Mesendoderm (in vitro differentiated cells): ENCODE data around the gene TMEM191C.
"Not testable (repeated sequence)": the region's sequence is repeated elsewhere in the genome, so short reads cannot be mapped to it uniquely, and the experiment has no call there.

Experiments
- DNase-seq: peaks from one replicate; pipeline ENCODE4 v3.0.0; 2013
- H2AK5ac ChIP-seq: 2 replicates; pipeline ENCODE4 v1.6.1; 2013; ENCODE audit warnings: low read length, inconsistent platforms
- H2BK120ac ChIP-seq: 2 replicates; pipeline ENCODE4 v1.6.1; 2013; ENCODE audit warnings: low read depth, mild to moderate bottlenecking, low read length, moderate library complexity, mixed read lengths
- H2BK15ac ChIP-seq: replicated peaks from 2 replicates; pipeline ENCODE4 v1.6.1; 2013; ENCODE audit warnings: low read depth, mild to moderate bottlenecking, moderate library complexity
- H2BK5ac ChIP-seq: 2 replicates; pipeline ENCODE4 v1.6.1; 2013; ENCODE audit warnings: low read length, inconsistent platforms
- H3K18ac ChIP-seq: 2 replicates; pipeline ENCODE4 v1.6.1; 2013; ENCODE audit warnings: mild to moderate bottlenecking, low read length, mixed read lengths
- H3K23ac ChIP-seq: one replicate; pipeline ENCODE4 v1.6.1; 2013; ENCODE audit warnings: low read length
- H3K27ac ChIP-seq: 2 replicates; pipeline ENCODE4 v1.5.1; 2013; ENCODE audit warnings: low read depth, mild to moderate bottlenecking, inconsistent platforms, low read length, moderate library complexity
- H3K27me3 ChIP-seq: 2 replicates; pipeline ENCODE4 v1.6.1; 2013; ENCODE audit warnings: low read length, control low read depth, mild to moderate bottlenecking, inconsistent platforms; ENCODE audit not compliant: insufficient read depth, poor library complexity
- H3K36me3 ChIP-seq: 2 replicates; pipeline ENCODE4 v1.6.1; 2013; ENCODE audit warnings: low read length, inconsistent platforms; ENCODE audit not compliant: control insufficient read depth, insufficient read depth
- H3K4ac ChIP-seq: one replicate; pipeline ENCODE4 v1.6.1; 2013; ENCODE audit warnings: low read depth, mild to moderate bottlenecking, low read length, moderate library complexity
- H3K4me1 ChIP-seq: 2 replicates; pipeline ENCODE4 v1.6.1; 2013; ENCODE audit warnings: low read depth, low read length, inconsistent platforms; ENCODE audit not compliant: control insufficient read depth
- H3K4me2 ChIP-seq: 2 replicates; pipeline ENCODE4 v1.6.1; 2013; ENCODE audit warnings: low read length
- H3K4me3 ChIP-seq: 2 replicates; pipeline ENCODE4 v1.5.1; 2013; ENCODE audit warnings: mild to moderate bottlenecking, low read length
- H3K56ac ChIP-seq: one replicate; pipeline ENCODE4 v1.6.1; 2013; ENCODE audit warnings: low read length
- H3K79me1 ChIP-seq: 2 replicates; pipeline ENCODE4 v1.6.1; 2013; ENCODE audit warnings: low read length, inconsistent platforms
- H3K79me2 ChIP-seq: 2 replicates; pipeline ENCODE4 v1.6.1; 2013; ENCODE audit warnings: mild to moderate bottlenecking, low read length; ENCODE audit not compliant: control insufficient read depth, insufficient read depth
- H3K9ac ChIP-seq: 2 replicates; pipeline ENCODE4 v1.6.1; 2013; ENCODE audit warnings: low read length, inconsistent platforms
- H4K5ac ChIP-seq: one replicate; pipeline ENCODE4 v1.6.1; 2013; ENCODE audit warnings: low read length
- H4K8ac ChIP-seq: one replicate; pipeline ENCODE4 v1.6.1; 2013; ENCODE audit warnings: low read depth, mild to moderate bottlenecking, control low read depth, low read length, moderate library complexity
- WGBS: extraction: QIAGEN DNeasy Blood & Tissue Kit; methylation state at CpG from one replicate; pipeline ENCODE4 v1.1.7; 2013; ENCODE audit warnings: low lambda C conversion rate, missing lambda C conversion rate; ENCODE audit not compliant: insufficient coverage; ENCODE audit errors: extremely low coverage; 5-methylcytosine and 5-hydroxymethylcytosine counted together

The TMEM191C gene

DNA sequence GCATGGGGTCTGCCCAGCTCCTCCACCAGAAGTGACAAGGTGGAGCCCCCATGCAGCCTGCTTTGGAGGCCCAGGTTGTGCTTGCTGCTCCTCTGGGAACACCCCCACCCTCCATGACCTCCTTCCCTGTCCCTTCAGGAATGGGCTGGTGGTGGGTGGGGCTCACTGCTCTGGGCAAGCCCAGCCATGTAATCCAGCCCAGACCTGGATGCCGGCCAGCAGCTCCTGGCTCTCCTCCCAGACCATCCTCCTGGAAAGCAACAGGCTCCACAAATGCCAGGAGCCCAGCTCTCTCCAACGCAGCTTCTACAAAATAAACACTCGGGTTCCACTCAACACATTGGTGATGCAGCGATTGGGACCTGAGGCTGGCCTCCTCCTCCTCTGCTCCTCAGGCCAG is 30.8 kb downstream of the TMEM191C start:
- DNase-seq, H3K36me3 ChIP-seq, H2BK15ac ChIP-seq, H3K27ac ChIP-seq, H3K4me1 ChIP-seq, H3K9ac ChIP-seq, H3K56ac ChIP-seq, H3K23ac ChIP-seq, H3K79me2 ChIP-seq, H3K27me3 ChIP-seq, H2BK5ac ChIP-seq, H3K79me1 ChIP-seq, H4K8ac ChIP-seq, H3K4me3 ChIP-seq, H4K5ac ChIP-seq, H3K18ac ChIP-seq, H2BK120ac ChIP-seq, H3K4ac ChIP-seq, H2AK5ac ChIP-seq, H3K4me2 ChIP-seq: not testable (repeated sequence)
- WGBS = no CpG with 5 or more reads among the region's 4 CpGs

DNA sequence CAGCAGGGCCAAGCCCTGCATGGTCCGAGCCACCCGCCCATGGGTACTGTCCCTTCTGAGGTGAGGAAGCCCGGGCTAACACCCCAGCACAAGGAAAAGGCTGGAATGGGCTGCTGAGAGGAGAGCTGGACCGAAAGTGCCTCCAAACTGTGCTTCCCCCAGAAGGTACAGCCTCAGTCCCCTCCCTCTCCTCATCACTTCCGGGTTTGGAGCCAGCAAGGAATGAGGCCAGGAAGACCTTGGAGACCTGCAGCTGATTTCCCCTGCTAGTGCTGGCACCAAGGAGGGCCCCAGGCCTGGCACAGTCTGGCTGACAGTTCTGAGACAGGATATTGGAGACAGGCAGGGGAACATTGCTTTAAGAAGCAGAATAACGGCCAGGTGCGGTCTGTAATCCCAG is 31.3 kb downstream of the TMEM191C start:
- not testable (repeated sequence) for H3K4me1 ChIP-seq, H3K4ac ChIP-seq, H3K36me3 ChIP-seq, H3K4me2 ChIP-seq, H3K79me2 ChIP-seq, H2AK5ac ChIP-seq, H3K23ac ChIP-seq, H4K8ac ChIP-seq, H4K5ac ChIP-seq, H3K27me3 ChIP-seq, H2BK15ac ChIP-seq, H3K4me3 ChIP-seq, H2BK120ac ChIP-seq, H3K79me1 ChIP-seq, H2BK5ac ChIP-seq, DNase-seq, H3K27ac ChIP-seq, H3K18ac ChIP-seq, H3K56ac ChIP-seq, H3K9ac ChIP-seq
- no CpG with 5 or more reads among the region's 7 CpGs for WGBS

DNA sequence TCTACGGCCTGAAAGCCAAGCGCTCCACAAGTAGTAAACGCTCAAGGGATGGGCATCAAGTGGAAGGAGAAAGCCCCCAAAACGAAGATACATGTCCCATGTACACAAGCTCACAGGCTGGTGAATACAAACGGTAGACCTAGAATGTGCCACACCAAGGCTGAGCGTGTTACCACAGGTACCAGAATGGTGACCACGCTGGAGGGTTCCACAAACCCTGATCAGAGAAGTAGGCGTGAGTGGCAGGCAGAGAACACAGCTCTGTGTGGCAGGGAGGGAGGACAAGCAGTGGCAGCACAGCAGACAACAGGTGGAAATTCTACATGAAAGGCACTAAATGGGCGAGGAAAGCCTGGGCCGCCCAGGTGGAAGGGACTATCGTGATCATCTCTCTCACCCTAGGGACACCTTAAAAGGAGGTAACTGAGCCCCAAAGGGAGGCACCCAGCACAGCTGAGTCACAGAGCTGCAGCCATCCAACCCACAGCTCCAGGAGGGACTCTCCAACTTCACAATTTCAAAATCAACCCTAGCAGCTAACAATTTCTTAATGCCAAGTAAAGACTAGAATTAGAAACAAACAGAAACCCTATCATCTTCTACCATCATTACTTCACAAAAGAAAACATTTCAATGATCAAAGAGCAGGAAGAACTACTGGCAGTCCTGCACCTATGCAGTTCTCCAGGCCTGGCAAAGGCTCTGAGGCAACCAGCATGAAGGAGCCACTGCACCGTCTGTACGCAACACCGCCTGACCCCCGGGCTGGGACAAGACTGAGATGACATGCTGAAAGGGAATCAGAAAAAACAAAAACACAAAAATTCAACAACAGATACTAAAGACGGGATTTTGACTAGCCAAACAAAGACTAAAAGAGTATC is 32.7 kb downstream of the TMEM191C start:
- not testable (repeated sequence) for DNase-seq, H3K18ac ChIP-seq, H3K4me2 ChIP-seq, H4K5ac ChIP-seq, H2BK5ac ChIP-seq, H3K36me3 ChIP-seq, H3K4me1 ChIP-seq, H2BK120ac ChIP-seq, H4K8ac ChIP-seq, H3K23ac ChIP-seq, H3K79me2 ChIP-seq, H2AK5ac ChIP-seq, H2BK15ac ChIP-seq, H3K79me1 ChIP-seq, H3K27ac ChIP-seq, H3K56ac ChIP-seq, H3K9ac ChIP-seq, H3K27me3 ChIP-seq, H3K4ac ChIP-seq, H3K4me3 ChIP-seq
- whole genome bisulfite sequencing = no CpG with 5 or more reads among the region's 16 CpGs

DNA sequence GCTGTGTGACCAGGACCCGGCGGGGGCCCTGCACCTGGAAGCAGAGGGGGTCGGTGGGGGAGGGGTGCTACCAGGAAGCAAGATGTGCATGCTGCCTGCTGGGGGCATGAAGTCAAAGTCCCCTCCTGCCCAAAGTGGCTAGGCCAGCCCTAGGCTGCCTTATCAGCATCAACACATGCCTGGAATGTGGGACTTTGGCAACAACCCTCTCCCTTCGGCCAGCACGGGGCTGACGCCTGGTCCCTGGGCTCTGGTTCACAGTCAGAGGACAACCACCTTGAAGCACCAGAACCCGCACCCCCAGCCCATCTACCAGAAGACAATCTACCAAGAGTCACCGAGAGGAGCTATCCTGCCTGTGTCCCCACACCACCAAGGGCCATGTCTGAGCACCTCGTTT is 43.2 kb downstream of the TMEM191C start:
- not testable (repeated sequence) for H3K23ac ChIP-seq, H3K18ac ChIP-seq, H4K8ac ChIP-seq, H3K4ac ChIP-seq, H3K4me1 ChIP-seq, H2BK120ac ChIP-seq, H2BK15ac ChIP-seq, H3K4me3 ChIP-seq, H2AK5ac ChIP-seq, H3K56ac ChIP-seq, H3K27ac ChIP-seq, H3K4me2 ChIP-seq, H3K9ac ChIP-seq, DNase-seq, H4K5ac ChIP-seq, H3K79me1 ChIP-seq, H3K79me2 ChIP-seq, H2BK5ac ChIP-seq, H3K27me3 ChIP-seq, H3K36me3 ChIP-seq
- no CpG with 5 or more reads among the region's 9 CpGs for WGBS

DNA sequence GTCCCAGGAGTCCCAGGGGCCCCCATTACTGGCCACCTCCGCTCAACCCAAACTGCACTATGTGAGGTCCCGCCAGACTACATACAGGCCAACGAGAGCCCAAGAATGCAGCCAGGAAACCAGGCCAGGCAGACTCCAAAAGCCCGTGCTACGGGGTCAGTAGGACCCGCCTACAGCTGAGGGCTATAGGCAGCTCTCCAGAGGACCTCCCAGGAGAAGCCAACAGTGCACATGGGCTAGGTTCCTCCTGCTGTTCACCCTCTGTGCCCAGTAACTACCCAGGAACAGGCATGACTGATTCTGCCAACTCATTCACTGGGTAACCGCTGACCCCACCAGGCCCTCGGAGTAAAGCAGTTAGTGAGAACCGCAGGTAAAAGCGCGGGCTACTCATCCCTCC is 44.8 kb downstream of the TMEM191C start:
- not testable (repeated sequence) for H3K9ac ChIP-seq, H3K23ac ChIP-seq, H3K4me2 ChIP-seq, H3K79me2 ChIP-seq, H3K79me1 ChIP-seq, H3K56ac ChIP-seq, H3K4me3 ChIP-seq, H3K4ac ChIP-seq, H3K18ac ChIP-seq, DNase-seq, H2BK120ac ChIP-seq, H3K27ac ChIP-seq, H4K5ac ChIP-seq, H2BK5ac ChIP-seq, H3K27me3 ChIP-seq, H4K8ac ChIP-seq, H2AK5ac ChIP-seq, H3K36me3 ChIP-seq, H2BK15ac ChIP-seq, H3K4me1 ChIP-seq
- no CpG with 5 or more reads among the region's 11 CpGs for WGBS

DNA sequence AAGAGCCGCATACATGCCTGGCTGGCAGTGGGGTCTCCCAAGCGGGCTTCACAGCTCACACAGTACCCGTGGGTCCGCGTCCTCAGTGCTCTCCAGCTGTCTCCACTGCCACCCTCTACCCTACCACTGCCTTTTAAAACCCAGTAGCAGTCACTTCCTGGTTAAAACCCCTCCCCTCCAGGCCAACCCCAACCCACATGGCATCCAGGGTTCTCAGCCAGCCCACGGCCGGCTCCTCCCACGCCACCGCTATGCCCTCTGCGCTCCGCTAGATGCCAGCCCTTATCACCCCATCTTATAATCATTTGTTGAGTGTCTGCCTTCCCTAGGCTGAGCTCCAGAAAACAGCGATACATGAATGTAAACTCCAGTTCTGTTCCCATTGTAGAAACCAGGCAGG is 46.9 kb downstream of the TMEM191C start:
- not testable (repeated sequence) for H3K23ac ChIP-seq, H2BK5ac ChIP-seq, H2BK15ac ChIP-seq, H3K4ac ChIP-seq, DNase-seq, H3K79me2 ChIP-seq, H3K4me3 ChIP-seq, H4K5ac ChIP-seq, H4K8ac ChIP-seq, H3K4me1 ChIP-seq, H3K9ac ChIP-seq, H3K27ac ChIP-seq, H3K36me3 ChIP-seq, H3K27me3 ChIP-seq, H3K4me2 ChIP-seq, H2AK5ac ChIP-seq, H2BK120ac ChIP-seq, H3K56ac ChIP-seq, H3K79me1 ChIP-seq, H3K18ac ChIP-seq
- WGBS = no CpG with 5 or more reads among the region's 12 CpGs
